22Rv1 (cell line): ENCODE data around the gene STK38.
"Not testable (repeated sequence)": the region's sequence is repeated elsewhere in the genome, so short reads cannot be mapped to it uniquely, and the experiment has no call there.

ENCODE experiments used
- H3K27ac ChIP-seq: fragments of 450-650 bp; 2 replicates; pipeline ENCODE4 v1.5.1; 2017
- ZFX ChIP-seq: fragments of 450-650 bp; IDR thresholded peaks from 2 replicates; pipeline ENCODE4 v1.6.1; 2017; ENCODE audit warnings: antibody characterized with exemption, borderline replicate concordance
- TF ChIP-seq, protein P1 (sequence below): fragments of 450-650 bp; IDR thresholded peaks from 2 replicates; pipeline ENCODE4 v1.5.1; 2017; ENCODE audit warnings: mild to moderate bottlenecking

The STK38 gene

DNA sequence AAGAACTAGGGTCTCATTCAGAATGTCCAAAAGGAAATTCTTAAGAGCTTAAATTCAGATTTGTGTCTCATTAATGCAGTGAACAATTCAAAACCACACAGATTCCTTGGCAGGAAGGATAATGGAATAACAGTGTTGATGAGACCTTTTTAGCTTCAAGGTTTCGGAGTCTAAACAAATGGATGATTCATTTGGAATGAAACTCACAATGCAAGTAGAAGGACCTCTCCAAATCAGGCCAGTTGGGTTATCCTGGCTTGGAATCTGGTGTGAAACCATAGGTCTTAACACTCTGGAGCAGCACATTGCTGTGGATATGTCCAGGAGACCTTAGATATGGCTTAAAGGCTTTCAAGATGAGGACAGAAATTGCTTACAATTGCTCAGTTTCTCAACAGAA, 59.6 kb downstream of the STK38 start:
- no peak overlapping the region for H3K27ac ChIP-seq
- TF ChIP-seq, protein P1, sequence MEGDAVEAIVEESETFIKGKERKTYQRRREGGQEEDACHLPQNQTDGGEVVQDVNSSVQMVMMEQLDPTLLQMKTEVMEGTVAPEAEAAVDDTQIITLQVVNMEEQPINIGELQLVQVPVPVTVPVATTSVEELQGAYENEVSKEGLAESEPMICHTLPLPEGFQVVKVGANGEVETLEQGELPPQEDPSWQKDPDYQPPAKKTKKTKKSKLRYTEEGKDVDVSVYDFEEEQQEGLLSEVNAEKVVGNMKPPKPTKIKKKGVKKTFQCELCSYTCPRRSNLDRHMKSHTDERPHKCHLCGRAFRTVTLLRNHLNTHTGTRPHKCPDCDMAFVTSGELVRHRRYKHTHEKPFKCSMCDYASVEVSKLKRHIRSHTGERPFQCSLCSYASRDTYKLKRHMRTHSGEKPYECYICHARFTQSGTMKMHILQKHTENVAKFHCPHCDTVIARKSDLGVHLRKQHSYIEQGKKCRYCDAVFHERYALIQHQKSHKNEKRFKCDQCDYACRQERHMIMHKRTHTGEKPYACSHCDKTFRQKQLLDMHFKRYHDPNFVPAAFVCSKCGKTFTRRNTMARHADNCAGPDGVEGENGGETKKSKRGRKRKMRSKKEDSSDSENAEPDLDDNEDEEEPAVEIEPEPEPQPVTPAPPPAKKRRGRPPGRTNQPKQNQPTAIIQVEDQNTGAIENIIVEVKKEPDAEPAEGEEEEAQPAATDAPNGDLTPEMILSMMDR = no peak
- no peak for TF ChIP-seq ZFX

DNA sequence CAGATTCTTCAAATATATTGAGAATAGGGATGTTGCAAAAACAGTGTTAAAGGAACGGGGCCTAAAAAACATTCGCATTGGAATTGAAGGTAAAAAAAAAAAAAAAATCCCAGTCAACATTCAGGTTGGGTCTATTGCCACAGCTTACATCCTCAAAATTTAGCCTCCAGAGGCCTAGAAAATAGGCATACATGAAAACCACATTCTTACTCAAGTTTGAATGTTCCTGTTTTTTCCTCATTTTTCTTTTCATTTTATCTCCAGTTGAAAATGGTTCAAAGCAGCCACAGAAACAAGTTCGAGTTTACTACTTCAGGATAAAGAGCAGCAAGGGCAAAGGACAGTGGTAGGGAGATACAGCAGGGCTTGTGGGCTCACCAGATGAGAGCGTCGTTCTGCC, 62.5 kb downstream of the STK38 start:
- H3K27ac ChIP-seq = no peak overlapping the region; the same call in 1 of the 2 replicates
- TF ChIP-seq ZFX = no peak
- TF ChIP-seq, protein P1 = no peak

DNA sequence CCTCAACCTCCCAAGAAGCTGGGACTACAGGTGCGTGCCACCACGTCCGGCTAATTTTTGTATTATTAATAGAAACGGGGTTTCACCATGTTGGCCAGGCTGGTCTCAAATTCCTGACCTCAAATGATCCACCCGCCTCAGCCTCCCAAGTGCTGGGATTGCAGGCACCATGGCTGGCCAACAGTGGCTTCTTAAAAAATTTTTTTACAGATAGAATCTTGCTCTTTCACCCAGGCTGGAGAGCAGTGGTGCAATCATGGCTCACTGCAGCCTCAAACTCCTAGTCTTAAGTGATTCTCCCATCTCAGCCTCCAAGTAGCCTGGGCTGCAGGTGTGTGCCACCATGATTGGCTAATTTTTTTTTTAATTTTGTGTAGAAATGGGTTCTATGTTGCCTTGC, 64.0 kb downstream of the STK38 start:
- not testable (repeated sequence) for H3K27ac ChIP-seq

DNA sequence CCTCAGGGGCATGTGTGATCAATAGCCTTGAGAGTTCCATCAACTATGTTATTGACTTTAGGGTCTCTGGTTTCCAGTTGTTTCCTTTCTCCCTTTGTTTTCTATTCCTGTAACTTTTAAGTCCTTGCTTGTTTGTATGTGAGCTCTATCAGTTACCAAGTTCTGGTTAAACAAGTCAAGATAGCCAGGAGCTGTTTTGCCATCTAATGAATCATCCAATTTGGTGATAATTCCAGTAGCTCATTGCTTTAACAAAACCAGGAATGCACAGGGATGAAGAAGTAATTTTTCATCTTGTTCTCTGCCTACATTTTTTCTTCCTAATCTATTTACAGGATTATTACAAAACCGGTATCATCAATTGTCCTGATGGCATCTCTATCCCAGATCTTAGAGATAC, 68.0 kb downstream of the STK38 start:
- no peak for TF ChIP-seq ZFX
- TF ChIP-seq, protein P1 = no peak

DNA sequence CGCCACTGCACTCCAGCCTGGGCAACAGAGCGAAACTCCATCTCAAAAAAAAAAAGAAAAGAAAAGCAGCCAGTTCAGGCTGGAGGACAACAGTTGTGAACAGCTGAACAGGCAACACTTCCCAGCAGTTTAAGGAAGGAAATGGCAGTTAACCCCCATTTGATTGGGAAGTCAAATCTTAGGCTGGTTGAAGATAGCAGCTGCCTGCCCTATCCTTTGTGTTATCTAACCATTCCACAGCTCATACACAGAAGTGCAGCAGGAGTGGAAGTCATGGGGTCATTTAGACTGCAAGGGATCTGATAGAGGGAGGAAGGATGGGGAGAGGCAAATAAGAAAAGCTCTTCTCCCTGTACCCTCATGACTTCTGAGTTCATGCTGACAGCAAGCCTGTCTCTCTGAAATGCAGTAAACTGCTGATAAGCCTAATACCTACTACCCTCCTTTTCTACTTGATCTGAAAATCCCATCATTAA, 69.2 kb downstream of the STK38 start:
- H3K27ac ChIP-seq = no peak overlapping the region
- TF ChIP-seq, protein P1 = no peak
- no peak for TF ChIP-seq ZFX

More for the DNA sequence above, 68.0 kb downstream of the STK38 start:
- H3K27ac ChIP-seq = no peak overlapping the region

DNA sequence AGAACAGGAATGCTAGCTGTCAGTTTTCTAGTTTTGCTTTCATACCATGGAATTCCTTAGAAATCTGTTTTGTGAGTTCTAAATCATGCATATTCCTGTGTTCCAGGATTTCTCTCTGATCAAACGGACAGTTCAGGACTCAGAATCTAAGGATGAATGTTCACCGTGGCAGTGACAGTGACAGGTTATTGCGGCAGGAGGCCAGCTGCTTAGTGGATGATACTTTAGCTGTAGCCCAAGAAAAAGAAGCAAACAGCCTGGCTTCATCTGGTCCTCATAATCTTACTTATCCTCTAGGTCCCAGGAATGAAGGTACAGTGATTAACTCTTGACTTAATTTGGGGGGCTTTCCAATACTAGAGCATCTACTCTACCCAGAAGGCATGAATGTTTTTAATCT, 77.3 kb downstream of the STK38 start:
- TF ChIP-seq, protein P1 = no peak
- no peak for TF ChIP-seq ZFX
- no peak overlapping the region for H3K27ac ChIP-seq

DNA sequence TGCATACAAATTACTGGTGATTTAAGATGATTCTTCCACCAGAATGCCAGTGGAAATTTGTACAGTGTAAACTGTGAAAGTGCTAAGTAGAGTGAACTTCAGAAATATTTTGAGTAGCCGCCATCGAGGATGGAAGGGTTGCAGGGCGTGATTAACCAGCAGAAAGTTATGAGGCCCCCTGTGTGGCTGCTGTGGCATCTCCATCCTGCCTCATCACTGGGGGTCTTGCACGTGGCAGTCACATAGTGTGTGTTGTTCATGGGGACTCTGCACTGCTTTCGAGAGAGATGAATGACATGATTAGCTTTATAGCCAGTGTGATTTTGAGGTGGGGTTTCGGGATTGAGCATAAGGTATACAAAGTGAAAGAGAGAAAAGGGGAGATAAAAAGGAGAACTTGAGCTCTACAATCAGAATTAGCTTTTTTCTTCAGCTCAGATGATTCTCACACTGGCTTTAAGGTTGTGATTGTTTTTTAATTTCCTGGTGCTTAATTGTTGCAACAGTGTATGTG, 78.1 kb downstream of the STK38 start:
- TF ChIP-seq, protein P1 = no peak
- no peak for TF ChIP-seq ZFX
- no peak overlapping the region for H3K27ac ChIP-seq

DNA sequence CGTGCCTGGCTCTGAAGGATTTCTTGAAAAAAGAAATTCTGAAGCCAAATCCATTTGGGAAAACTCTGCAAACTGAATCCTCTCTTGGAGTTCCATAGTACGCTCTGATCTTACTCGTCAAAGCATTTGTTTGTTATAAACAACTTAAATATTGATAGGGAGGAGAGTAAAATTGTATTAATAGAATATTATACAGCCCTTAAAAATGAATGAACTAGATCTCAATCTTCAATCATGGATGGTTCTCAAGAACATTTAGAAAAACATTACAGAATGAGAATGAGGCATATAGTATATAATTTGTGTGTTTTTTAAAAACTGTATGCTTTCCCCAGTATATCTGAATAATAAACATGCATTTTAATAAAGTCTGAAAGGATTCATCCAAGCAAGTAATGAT, 79.7 kb downstream of the STK38 start:
- H3K27ac ChIP-seq = no peak overlapping the region
- no peak for TF ChIP-seq ZFX
- TF ChIP-seq, protein P1 = no peak
